Measurements from ENCODE around the gene ADCY9.

- TF ChIP-seq CTCF (tag by site-specific recombination; IDR thresholded peaks at IDR 0.05) = no peak
- no peak for TF ChIP-seq ZNF639 (tag by site-specific recombination; IDR thresholded peaks at IDR 0.05)
- TF ChIP-seq REST (tag by site-specific recombination; IDR thresholded peaks at IDR 0.05) = no peak
- no peak for TF ChIP-seq ELK4 (IDR thresholded peaks at IDR 0.05; ENCODE audit: borderline replicate concordance, low read depth, low read length)
- no peak for TF ChIP-seq ZNF529 (tag by site-specific recombination; IDR thresholded peaks at IDR 0.05; ENCODE audit: insufficient replicate concordance)
- TF ChIP-seq ZBTB49 (tag by site-specific recombination; IDR thresholded peaks at IDR 0.05; ENCODE audit: low read depth) = no peak
Measured at GRCh38 chr16:4087990-4088577, 28.2 kb downstream of the ADCY9 start.
